Esophagus (tissue), 2 donors: ENCODE data around the gene CIC. TPM values are rescaled to one million over a fixed set of nuclear protein-coding genes. Genes with fewer than 3 reads are reported as not detected.

Source experiments
- H3K27ac ChIP-seq, 2 donors: one replicate each; pipeline ENCODE4 v1.5.1; 2013; ENCODE audit warnings: low read depth in 2 of 2, mild to moderate bottlenecking in 2 of 2, inconsistent platforms in 1 of 2, low read length in 1 of 2, moderate library complexity in 1 of 2
- H3K27me3 ChIP-seq, 2 donors: one replicate each; pipeline ENCODE4 v1.6.1; 2013; ENCODE audit warnings: low read length in 2 of 2, control low read depth in 1 of 2, mild to moderate bottlenecking in 1 of 2; ENCODE audit not compliant: insufficient read depth in 2 of 2, control insufficient read depth in 1 of 2
- H3K36me3 ChIP-seq, 2 donors: one replicate each; pipeline ENCODE4 v1.6.1; 2013; ENCODE audit warnings: low read length in 1 of 2; ENCODE audit not compliant: control insufficient read depth in 2 of 2, insufficient read depth in 2 of 2
- H3K4me1 ChIP-seq, 2 donors: one replicate each; pipeline ENCODE4 v1.6.1; 2013; ENCODE audit warnings: low read length in 1 of 2; ENCODE audit not compliant: control insufficient read depth in 2 of 2, insufficient read depth in 2 of 2
- H3K4me3 ChIP-seq, 2 donors: one replicate each; pipeline ENCODE4 v1.5.1; 2013; ENCODE audit warnings: low read length in 2 of 2, mild to moderate bottlenecking in 2 of 2, low read depth in 1 of 2, moderate library complexity in 1 of 2
- H3K9me3 ChIP-seq, 2 donors: one replicate each; pipeline ENCODE4 v1.6.1; 2013; ENCODE audit warnings: mild to moderate bottlenecking in 2 of 2, low read depth in 1 of 2, low read length in 1 of 2, moderate library complexity in 1 of 2; ENCODE audit not compliant: control insufficient read depth in 2 of 2, insufficient read depth in 1 of 2
- WGBS, 2 donors: extraction: QIAGEN DNeasy Blood & Tissue Kit; methylation state at CpG; one replicate each; pipeline ENCODE4 v1.1.7; 2013; 5-methylcytosine and 5-hydroxymethylcytosine counted together
- polyA plus RNA-seq, 2 donors: library from polyadenylated mRNA; stranded (reverse); fragments of 200-250 nt; gene quantifications; one replicate each; pipeline ENCODE4 v1.2.3, GENCODE V29; 2013
- donor health status: healthy with polysubstance abuse.
- donor health status: Bipolar disorder and iron deficiency.

The CIC gene
- polyA plus RNA-seq, 2 donors: 20.6 to 35.2 TPM

DNA sequence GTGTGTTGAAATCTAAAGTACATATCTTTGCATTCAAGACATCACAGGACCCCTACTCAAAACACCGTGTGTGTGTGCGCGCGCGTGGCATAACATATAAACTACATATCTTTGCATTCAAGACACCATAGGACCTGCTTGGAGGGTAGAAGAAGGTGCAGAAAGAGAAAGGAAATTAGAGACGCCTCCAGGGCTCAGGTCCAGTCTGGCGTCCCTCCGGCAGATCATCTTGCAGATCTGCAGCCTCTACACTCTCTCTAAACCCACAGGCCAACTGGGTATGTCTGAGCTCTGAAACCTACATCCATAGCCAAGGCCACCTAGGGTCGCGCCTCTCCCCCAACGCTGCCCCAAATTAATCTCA lies 34.0 kb downstream of the CIC start:
- 68 to 72% methylated on average over 11 of the region's 11 CpGs for WGBS, 2 donors
- no peaks in the 10 kb centered on the region for H3K36me3 ChIP-seq

DNA sequence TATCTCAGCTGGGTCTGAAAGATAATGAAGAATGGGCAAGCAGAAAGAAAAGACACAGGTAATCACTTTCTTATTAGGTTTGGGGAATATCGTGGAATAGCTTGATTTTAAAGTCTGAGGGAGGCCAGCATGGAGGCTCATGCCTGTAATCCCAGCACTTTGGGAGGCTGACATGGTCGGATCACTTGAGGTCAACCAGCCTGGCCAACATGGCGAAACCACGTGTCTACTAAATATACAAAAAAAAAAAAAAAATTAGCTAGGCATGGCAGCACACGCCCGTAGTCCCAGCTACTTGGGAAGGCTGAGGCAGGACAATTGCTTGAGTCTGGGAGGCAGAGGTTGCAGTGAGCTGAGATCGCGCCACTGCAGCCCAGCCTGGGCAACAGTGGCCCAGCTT lies 34.8 kb downstream of the CIC start:
- H3K27ac ChIP-seq: no peak overlapping the region
- no peaks in the 10 kb centered on the region for H3K27me3 ChIP-seq
- H3K9me3 ChIP-seq: no peaks in the 10 kb centered on the region
- no peaks in the 10 kb centered on the region for H3K36me3 ChIP-seq
- 74 to 80% methylated on average over 8 of the region's 8 CpGs for WGBS, 2 donors
- no peak overlapping the region for H3K4me3 ChIP-seq
- H3K4me1 ChIP-seq: peaks cover 5% of the 10 kb centered on the region in 2 donors

More for the DNA sequence above, 34.0 kb downstream of the CIC start:
- H3K27me3 ChIP-seq: no peaks in the 10 kb centered on the region
- peak overlapping the region; percentile 10 to 57 for H3K4me3 ChIP-seq
- H3K4me1 ChIP-seq: peaks cover 5% of the 10 kb centered on the region in 2 donors
- H3K27ac ChIP-seq: peak overlapping the region in 1 of 2 donors; percentile 40
- H3K9me3 ChIP-seq: no peaks in the 10 kb centered on the region

DNA sequence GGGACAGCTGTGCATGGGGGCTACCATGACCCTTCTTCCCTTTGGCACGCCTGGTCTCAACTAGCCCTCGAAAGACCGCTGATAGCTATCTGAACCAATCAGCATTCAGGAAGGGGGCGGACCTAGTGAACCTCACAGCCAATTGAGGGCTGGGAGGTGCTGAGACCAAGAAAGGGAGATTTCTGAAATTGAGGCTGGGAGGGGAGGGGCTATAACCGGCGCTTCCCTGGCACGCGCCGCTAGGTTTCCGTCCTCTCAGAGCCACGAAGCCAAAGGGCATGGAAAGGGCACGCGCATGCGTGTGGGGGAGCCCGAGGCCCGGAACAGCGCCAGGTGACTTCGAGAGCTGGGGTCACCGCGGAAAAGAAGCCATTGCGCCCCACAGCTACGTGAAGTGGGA lies 37.6 kb downstream of the CIC start:
- H3K27me3 ChIP-seq: no peaks in the 10 kb centered on the region
- H3K27ac ChIP-seq: no peak overlapping the region
- H3K4me3 ChIP-seq: no peak overlapping the region
- 93 to 94% methylated on average over 22 of the region's 22 CpGs for WGBS, 2 donors
- H3K36me3 ChIP-seq: no peaks in the 10 kb centered on the region
- peaks cover 5% of the 10 kb centered on the region in 2 donors for H3K4me1 ChIP-seq
- no peaks in the 10 kb centered on the region for H3K9me3 ChIP-seq

DNA sequence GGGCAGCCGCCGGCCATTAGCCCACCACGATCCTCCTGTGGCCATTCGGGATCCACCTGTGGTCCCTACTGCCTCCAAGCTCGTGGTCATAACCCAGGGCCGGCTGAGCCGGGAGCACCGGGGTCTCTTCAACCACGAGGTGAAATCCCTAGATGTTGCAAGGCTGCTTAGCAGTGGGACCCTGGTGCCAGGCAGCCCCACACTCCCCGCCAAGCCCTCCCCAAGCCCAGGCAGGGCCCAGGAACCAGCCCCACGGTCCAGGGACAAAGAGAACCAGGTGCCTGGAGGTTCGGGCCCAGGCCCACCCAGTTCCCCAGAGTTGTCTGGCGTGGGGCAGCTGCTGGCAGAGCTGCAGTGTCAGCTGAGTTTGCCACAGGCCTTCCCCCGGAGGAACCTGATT lies 40.6 kb downstream of the CIC start:
- no peak overlapping the region for H3K4me3 ChIP-seq
- H3K4me1 ChIP-seq: peaks cover 8 to 9% of the 10 kb centered on the region in 2 donors
- no peaks in the 10 kb centered on the region for H3K9me3 ChIP-seq
- H3K27ac ChIP-seq: no peak overlapping the region
- 88 to 90% methylated on average over 14 of the region's 14 CpGs for WGBS, 2 donors
- no peaks in the 10 kb centered on the region for H3K36me3 ChIP-seq
- H3K27me3 ChIP-seq: peaks cover 0 to 8% of the 10 kb centered on the region in 2 donors

DNA sequence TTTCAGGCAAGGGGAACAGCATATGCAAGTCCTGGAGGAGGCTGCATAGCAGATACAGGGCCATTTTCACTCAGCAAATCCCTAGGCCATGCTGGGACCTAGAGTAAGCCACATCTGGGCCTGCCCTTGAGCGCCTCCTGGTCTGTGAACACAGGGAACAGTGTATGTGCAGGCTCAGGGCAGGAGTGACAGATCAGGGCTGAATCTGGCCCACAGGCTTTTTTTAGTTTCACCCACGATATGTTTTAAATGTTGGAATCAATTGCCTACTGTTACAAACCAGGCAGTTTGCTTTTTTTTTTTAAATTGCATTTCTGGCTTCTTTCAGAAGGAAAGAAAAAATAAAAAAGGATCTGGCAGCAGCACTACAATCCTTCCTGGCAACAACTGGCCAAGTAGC lies 42.6 kb downstream of the CIC start:
- no peak overlapping the region for H3K4me3 ChIP-seq
- H3K4me1 ChIP-seq: peaks cover 8 to 9% of the 10 kb centered on the region in 2 donors
- H3K27ac ChIP-seq: no peak overlapping the region
- no peaks in the 10 kb centered on the region for H3K36me3 ChIP-seq
- H3K9me3 ChIP-seq: no peaks in the 10 kb centered on the region
- WGBS, 2 donors: 68 to 86% methylated on average over 2 of the region's 2 CpGs
- H3K27me3 ChIP-seq: peaks cover 0 to 9% of the 10 kb centered on the region in 2 donors

DNA sequence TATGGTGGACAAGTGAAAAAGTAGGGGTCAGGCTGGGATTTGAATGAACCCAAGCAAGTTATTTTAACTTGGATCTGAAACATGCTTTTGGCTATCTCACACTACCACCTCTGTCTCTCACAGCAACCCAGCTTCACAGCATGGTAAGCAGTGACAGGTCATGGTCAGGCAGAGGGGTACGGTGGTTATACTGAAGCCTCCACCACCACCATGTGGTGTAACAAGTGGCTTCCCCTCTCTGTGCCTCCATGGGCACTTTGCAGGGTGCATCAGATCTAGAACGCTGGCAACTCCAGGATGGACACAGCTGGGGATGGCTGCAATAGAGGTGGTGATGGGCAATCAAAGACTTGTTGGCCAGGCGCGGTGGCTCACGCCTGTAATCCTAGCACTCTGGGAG lies 43.3 kb downstream of the CIC start:
- no peak overlapping the region for H3K27ac ChIP-seq
- peaks cover 8 to 9% of the 10 kb centered on the region in 2 donors for H3K4me1 ChIP-seq
- peaks cover 0 to 9% of the 10 kb centered on the region in 2 donors for H3K27me3 ChIP-seq
- no peaks in the 10 kb centered on the region for H3K9me3 ChIP-seq
- no peak overlapping the region for H3K4me3 ChIP-seq
- H3K36me3 ChIP-seq: no peaks in the 10 kb centered on the region
- WGBS, 2 donors: 82 to 87% methylated on average over 5 of the region's 5 CpGs

DNA sequence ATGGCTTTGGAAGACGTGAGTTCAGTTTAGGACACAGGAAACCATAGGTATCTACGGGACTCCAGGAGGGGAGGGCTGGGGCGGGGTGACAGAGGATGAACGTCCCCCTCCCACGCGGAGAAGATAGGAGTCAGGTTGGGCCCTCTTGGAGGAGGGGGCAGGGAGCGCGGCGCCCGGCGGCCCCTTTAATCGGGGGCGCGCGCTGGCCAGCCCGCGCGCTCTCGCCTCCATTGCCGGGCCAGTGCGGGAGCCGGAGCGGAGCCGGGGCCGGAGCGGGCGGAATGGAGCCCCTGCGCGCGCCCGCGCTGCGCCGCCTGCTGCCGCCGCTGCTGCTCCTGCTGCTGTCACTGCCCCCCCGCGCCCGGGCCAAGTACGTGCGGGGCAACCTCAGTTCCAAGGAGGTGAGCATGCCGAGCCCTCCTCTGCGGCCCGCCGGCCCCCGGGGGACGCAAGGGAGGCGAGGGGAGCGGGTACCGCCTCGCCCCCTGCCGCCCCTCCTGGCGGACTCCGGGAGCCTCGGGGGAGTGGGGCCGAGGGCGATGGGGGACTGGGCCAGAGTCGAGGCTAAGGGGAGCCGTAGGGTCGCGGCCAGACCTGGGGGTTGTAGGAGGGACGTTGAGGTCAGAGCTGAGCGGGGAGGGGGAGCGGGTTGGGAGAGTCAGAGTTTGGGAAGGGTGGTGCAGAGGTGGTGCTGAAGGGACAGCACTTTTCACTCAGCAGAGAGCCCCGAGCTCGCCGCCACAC lies 44.2 kb downstream of the CIC start, which contains the start of gene TMEM145:
TMEM145 (plus strand) TSS at position 214 of the 744 bp plus-strand sequence; CDS start at position 282, 68 bp downstream.
- WGBS, 2 donors: 1 to 2% methylated on average over 59 to 67 of the region's 67 CpGs
- H3K9me3 ChIP-seq: no peaks in the 10 kb centered on the region
- peaks cover 0 to 9% of the 10 kb centered on the region in 2 donors for H3K27me3 ChIP-seq
- H3K4me1 ChIP-seq: peaks cover 8 to 9% of the 10 kb centered on the region in 2 donors
- H3K27ac ChIP-seq: no peak within 1 kb of the TSS
- peak within 1 kb of the TSS in 1 of 2 donors; percentile 52 for H3K4me3 ChIP-seq
- no peaks in the 10 kb centered on the region for H3K36me3 ChIP-seq

DNA sequence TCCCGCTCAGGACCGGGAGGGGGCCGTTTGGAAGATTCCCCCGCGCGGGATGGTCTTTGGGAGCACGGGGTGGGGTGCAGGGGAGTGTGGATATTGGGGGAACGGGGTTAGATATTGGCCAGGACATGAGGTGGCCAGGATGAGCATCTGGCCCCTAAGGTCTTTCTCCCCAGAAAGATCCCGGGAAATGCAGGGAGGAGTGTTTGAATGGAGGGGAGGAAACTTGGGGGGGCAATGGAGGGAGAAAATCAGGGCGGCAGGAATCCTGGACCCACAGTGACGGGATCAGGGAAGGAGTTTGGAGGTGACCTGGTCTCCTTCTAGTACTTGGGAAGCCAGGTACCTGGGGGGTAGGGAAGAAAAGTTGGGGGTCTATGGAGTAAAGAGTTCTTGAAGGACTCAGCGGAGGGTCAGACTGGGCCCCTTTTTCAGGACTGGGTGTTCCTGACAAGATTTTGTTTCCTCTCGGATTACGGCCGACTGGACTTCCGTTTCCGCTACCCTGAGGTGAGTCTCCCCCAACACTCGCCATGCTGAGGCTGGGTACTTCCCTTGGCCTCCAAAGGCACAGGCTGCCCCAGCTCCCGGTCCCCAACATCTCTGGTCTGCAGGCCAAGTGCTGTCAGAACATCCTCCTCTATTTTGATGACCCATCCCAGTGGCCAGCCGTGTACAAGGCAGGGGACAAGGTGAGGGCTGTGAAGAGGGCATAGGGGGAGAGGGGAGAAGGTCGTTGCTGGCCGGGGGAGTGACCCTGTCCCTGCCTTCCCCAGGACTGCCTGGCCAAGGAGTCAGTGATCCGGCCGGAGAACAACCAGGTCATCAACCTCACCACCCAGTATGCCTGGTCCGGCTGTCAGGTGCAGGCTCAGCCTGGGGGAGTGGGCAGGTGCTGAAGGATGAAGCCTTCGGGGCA lies 45.0 kb downstream of the CIC start:
- Histone ChIP-seq H3K9me3 (no peaks in the 10 kb centered on the region), H3K4me1 (peaks cover 8 to 9% of the 10 kb centered on the region in 2 donors), H3K27me3 (peaks cover 0 to 9% of the 10 kb centered on the region in 2 donors), H3K36me3 (no peaks in the 10 kb centered on the region), H3K4me3 (no peak overlapping the region), H3K27ac (no peak overlapping the region)
- WGBS, 2 donors: 33 to 36% methylated on average over 26 of the region's 26 CpGs

DNA sequence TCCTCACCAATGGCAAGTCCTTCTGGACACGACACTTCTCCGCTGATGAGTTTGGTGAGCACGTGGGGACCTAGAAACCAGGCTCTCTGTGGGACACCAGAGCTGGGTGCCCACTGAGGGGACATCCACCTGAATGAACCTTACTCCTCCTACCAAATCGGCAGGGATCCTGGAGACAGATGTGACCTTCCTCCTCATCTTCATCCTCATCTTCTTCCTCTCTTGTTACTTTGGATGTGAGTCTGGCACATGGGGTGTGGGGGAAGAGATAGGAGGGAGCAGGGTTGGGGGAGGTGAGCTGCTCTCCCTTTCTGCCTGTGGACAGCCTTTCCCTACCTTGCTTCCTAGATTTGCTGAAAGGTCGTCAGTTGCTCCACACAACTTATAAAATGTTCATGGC lies 46.0 kb downstream of the CIC start:
- WGBS, 2 donors: 75 to 79% methylated on average over 5 of the region's 5 CpGs
- H3K4me1 ChIP-seq: peaks cover 8 to 9% of the 10 kb centered on the region in 2 donors
- no peak overlapping the region for H3K4me3 ChIP-seq
- no peaks in the 10 kb centered on the region for H3K9me3 ChIP-seq
- H3K27ac ChIP-seq: no peak overlapping the region
- no peaks in the 10 kb centered on the region for H3K36me3 ChIP-seq
- peaks cover 0 to 9% of the 10 kb centered on the region in 2 donors for H3K27me3 ChIP-seq
